GOT3 (cell line): Measurements from ENCODE around the gene RASGRP2.
A peak's percentile ranks its signal among the peaks of the same experiment; 100 is the strongest.

Experiments
- DNase-seq: peaks from one replicate; lab custom pipeline; 2025; ENCODE audit warnings: mixed read lengths; lab: John Stamatoyannopoulos, UW

RASGRP2 gene

DNA sequence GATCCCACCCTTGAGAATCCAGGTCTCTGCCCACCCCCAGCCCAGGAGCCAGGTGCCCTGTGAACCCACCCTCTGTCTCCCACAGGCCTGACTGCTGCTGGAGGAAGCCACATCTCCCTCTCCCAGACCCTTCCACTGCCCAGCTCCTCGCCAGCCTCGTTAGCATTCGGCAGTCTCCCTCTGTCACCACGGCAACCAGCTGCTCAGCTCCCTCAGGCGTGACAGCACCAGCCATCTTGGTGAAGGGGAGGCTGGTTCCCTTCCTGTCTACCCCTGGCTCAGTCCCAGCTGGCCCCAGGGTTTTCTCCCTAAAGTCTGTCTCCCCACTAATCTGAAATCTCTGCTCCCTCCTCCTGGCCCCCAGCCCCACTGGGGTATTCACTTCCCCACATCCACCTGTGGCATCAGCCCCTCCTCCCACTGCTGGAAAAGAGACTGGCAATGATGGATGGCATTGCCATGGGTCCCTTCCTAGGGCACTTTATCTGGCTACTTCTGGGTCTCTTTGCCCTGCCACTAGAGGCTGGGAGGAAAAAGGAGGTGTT is 49.0 kb downstream of the RASGRP2 start:
- no peak for DNase-seq

DNA sequence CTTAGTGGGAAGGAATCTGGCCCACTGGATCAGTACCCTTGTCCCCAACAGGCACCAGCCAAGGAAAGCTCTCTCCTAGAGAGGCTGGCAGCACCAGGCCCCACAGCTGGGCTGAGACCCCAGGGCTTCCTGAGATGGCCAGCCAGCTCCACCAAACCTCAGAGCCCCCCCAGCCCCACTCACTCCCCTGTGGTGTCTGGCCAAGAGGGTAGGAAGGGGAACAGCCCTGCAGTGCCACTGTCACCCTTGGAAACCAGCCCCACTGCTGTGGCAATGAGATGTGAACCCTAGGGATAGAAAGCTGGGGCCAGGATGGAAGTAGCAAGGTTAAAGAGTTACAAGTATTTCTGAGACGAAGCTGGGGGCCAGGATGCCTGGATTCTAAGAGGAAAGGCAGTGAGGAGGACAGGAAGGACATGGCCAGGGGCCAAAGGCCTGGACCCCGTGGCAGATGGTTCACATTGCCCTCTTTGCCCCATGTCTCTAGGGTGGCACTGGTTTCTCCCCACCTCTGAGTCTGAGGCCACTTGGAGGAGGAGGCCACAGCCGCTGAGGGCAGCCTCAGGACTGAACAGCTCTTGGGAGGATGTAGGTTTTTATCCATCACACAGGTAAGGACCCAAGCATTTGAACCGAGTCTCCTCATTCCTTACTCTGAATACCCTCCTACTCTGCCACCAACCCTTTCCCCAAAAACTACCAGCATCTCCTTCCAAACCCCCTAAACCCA is 49.8 kb downstream of the RASGRP2 start:
- DNase-seq = no peak

DNA sequence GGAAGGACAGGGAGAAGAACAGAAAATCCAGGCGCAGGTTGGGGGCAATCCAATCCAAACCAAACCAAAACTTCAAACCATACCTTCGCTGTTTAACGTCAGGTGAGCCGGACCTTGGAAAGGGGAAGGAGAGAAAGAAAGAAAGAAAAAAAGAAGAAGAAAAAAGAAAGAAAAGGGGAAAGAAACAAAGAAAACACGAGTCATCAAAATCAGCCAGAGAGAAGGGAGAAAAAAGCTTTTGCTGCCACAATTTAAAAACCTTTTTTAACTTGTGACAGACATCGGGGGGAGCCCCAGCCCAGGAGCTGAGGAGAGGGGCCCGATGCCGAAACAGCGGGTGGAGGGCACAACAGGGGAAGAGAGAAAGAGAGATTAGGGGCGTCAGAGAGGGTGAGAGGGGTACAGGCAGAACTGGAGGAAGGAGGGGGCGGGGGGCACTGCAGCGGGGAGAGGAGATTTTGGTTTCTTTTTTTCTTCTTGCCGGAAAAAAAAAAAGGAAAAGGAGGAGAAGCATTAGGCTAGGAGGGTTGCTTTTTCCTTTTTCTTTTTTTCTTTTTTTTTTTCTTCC is 51.1 kb downstream of the RASGRP2 start:
- no peak for DNase-seq

DNA sequence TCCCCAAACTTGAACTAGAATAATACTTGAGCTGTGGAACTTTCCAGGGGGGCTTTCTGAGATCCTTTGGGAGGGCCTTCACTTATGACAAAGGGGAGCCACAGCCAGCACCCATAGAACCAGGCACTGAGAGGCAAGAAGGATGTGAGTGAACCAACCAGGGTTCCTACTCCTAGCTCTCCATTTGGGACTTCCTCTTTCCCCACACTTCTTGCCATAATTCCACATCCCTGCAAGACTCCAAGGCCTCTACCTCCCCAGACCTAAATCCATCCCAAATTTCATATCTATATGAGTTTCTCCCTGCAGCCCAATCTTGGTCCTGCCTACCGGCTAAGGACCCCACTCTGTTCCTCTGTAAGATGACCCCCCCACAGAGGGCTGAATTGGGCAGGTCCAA is 52.4 kb downstream of the RASGRP2 start:
- no peak for DNase-seq

DNA sequence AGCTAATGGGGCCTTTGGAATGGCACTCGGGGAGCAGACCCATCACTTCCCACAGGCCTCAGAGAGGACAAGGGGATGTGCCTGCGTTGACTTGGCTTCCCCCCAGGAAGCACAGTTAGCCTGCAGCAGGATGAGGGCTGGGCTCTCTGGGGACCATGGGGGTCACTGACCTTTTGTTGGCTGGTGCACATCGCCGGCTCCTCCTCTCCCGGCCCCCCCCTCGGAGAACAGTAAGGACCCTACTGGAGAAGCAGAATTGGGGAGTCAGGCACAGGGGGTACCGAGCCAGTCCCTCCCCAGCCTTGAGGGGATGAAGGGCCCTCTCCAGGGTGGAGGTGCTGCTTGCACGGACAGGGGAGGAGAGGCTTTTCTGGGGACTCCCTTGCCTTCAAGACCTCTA is 53.7 kb downstream of the RASGRP2 start:
- DNase-seq = no peak

DNA sequence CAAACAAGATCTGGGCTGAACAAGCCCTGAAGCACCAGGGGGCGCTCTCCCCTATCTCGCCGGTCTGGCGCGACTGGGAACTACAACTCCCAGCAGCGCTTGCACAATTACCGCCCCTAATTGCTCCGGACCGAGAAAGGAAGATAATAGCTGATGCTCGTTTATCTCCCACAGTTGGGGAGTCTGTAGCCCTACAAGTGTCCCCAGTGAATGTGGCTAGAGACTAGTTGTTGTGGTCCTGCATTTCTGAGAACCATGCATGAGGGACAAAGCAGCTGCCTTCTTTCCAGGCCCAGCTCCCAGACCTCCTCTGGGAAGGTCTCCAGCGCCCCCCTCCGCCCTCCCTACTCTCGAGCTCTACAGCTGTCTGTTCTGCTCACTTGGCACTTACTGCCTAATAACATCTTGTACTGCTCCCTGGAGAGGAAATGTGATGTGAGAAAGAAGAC is 55.4 kb downstream of the RASGRP2 start:
- DNase-seq = peak; percentile 32

DNA sequence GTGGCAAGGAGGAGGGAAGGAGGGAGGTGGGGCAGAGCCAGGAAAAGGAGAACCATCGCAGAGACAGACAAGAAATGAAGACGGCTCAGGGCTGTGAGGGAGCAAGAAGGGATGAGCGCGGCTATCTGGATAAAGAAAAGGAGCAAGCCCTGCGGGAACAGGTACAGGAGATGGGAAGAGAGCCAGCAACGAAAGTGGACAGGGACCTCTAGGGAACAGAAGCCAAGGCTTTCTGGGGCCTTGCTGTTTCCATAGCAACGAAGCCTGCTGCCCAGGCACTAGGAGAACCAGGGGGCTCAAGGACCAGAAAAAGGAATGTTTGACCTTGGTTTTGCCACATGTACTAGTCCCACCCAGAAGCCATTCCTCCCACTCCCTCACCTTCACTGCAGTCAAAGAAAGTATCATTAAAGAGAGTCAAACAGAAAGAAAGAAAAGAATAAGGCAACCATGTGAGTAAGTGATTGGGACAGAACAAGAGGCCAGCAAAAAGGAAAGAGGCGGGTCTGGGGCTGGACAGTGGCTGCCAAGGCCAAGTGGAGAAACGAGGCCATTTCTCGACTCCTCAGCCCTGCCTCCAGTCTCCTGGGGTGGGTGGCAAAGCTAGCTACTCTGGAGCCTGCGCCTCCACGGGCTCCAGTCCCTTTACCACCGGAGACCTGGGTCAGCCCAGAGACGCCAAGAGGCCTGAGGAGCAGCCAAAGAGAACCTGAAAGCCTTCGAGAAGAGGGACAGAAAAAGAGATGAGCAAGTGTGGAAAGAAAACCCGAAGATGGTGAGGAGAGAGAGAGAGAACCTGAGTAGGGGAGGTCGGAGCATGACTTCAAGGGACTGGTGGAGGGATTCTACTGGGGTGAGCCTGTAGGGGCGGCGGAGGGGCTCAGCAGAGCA is 56.1 kb downstream of the RASGRP2 start:
- DNase-seq = no peak

DNA sequence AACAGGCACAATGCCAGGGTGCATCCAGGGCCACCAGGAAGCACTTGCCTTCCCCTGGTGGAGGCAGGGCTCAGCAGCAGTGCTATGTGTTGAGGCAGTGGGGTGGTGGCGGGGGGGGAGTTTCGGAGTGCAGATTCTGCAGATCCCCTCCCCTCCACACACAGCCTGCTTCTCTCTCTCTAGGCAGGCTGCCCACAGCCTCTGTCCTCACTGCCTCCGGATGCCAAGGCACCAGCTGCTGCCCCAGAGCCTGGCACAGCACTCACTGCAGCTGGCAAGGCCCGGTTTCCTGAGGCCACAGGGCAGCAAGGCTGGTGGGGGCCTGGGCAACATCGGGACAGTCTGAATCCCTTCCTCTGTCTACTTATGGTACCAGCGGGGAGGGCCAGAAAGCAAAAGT is 56.7 kb downstream of the RASGRP2 start:
- DNase-seq = no peak

DNA sequence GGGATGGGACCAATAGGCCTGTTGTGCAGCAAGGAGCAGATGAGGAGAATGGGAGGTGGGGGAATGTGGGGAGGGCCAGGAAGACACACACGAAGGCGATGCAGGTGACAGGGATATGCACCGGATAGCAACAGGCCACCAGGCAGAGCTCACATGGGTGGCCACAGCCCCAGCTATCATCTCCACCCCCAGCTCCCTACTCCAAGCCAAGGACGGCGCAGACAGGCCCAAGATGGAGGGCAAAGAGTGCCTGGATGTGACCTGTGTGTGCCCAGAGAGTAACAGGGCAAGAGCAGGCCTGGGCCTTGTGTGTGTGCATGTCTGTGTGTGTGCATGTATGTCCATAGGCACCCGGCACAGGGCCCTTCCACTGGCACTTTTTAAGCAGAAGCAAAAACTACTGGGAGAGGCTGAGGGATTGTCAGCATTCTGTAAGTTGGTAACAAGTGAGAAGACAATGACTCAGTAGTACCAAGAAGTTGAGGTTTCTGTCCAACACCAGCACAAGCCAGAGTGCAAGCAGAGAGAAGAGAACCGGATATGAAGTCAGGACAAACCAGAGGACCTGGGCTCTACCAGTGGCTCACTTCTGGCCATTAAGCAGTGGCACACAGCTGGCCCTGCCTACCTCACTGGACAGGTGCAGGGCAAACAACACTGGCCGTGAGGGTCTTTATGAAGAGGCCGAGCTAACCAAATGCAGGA is 57.3 kb downstream of the RASGRP2 start:
- no peak for DNase-seq

DNA sequence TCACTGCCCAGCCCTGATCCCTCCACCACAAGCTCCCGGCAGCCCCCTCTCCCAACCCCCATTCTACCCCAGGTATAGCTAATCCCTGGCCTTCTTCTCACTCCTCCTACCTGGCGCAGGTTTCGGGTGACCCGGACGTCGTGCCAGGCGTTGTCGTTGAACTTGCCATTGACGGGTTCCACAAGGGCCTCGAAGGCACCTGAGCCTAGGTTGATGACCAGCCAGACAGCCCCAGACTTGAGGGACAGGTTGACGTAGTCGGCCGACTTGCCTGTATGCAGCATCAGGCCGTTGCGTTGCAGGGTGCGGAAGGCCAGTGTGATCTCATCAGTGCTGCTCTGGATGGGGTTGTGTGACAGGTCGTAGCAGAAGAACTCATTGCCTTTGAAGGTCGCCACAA is 58.4 kb downstream of the RASGRP2 start:
- no peak for DNase-seq

DNA sequence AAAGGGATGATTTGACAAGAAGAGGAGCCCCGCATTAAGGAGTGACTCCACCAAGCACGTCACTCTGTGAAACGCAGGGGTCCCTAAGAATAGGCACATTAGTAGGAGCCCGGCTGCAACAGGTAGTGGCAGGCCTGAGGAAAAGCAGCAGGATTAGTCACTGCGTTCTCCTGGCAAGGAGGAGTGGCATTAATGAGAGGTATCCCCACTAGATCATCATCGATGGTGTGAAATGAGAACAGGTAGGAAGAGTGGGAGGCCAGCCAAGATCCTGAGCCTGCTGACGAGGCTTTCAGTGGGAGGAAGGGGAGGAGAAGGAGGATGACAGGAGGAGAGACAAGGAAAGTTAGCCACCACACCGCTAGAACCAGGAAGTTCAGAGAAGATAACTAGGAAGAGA is 59.6 kb downstream of the RASGRP2 start:
- no peak for DNase-seq

DNA sequence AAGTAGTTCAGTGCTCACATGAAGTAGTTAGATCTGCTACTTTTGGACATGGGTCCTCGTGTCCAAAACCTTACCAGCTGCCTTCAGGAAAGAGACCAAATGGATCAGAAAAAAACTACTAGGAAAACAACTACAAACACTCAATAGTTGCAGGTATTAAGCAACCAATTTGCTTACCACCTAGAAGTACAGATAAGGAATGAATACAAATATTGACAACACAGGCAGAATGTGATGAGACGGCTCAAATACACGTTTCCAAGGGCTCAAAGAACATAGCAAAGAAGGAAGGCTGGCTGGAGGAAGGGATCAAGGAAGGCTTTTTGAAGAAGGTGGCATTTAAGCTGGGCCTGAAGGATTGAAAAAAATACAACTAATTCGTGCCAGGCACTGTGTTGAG is 62.8 kb downstream of the RASGRP2 start:
- DNase-seq = no peak

DNA sequence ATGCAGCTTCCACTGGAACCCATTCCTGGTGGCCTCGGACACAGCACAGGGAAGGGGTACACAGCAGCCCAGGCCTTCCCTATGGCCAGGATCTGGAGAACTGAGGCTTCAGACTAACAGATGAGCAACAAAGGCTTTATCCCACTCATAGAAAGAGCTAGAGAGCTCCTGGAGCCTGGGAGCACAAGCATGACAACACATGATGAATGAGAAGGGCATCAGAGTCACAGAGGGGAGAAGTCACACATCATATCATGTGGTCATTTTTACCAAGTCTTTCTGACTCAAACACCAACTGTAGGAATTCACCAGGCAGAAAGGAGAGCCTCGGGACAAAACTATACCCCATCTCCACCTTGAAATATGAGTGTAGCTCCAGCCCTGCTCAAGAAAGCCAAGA is 64.1 kb downstream of the RASGRP2 start:
- DNase-seq = no peak

DNA sequence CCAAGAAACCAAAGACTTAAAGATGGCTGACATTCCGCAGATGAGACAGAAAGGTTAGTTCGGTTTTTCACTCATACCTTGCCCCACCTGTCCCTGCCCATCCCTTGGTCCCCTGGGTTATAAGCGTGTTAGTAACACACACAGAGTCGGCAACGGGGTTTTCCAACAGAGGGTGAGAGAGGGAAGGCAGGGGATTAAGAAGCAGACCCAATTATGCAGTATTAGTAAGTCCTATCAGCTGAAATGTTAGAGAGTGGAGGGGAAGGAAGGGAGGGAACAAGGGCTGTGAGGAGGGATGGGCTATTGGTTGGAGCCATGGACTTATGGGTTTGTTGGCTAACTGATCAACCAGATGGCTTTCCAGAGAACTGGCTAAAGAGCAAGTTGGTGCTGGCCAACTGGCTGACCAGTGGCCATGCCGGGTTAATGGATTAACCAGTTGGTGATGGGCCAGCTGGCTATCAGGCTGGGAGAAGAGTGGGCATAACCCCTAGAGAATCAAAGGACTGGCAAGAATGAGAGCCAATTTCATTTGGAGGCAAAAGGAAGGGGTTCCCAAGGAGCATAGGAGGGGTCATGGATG is 66.4 kb downstream of the RASGRP2 start:
- DNase-seq = no peak
